HFFc6 (cell line): ENCODE results near the gene TNFAIP2. TPM values are rescaled to one million over a fixed set of nuclear protein-coding genes. Genes with fewer than 3 reads are reported as not detected.

Experiments used
- DNase-seq: peaks from one replicate; pipeline ENCODE4 v3.0.0-alpha.2; 2018
- H3K27ac Mint-ChIP-seq: 2 replicates; pipeline ENCODE4 v1.8.0; 2020; ENCODE audit warnings: mild to moderate bottlenecking, mixed read lengths
- H3K27me3 Mint-ChIP-seq: 2 replicates; pipeline ENCODE4 v1.8.0; 2021; ENCODE audit warnings: mild to moderate bottlenecking, moderate library complexity, mixed read lengths; ENCODE audit not compliant: insufficient read depth
- H3K36me3 Mint-ChIP-seq: 2 replicates; pipeline ENCODE4 v1.8.0; 2021; ENCODE audit warnings: low read depth, mixed read lengths
- H3K4me1 Mint-ChIP-seq: 2 replicates; pipeline ENCODE4 v1.8.0; 2020; ENCODE audit warnings: low read depth, mixed read lengths
- H3K4me3 Mint-ChIP-seq: 2 replicates; pipeline ENCODE4 v1.8.0; 2020; ENCODE audit warnings: mild to moderate bottlenecking, moderate library complexity, mixed read lengths
- H3K9me3 Mint-ChIP-seq: 2 replicates; pipeline ENCODE4 v1.8.0; 2020; ENCODE audit warnings: mild to moderate bottlenecking, mixed read lengths
- CTCF ChIP-seq: fragments of 200-600 bp; sonication (generic); IDR thresholded peaks from 2 replicates; pipeline ENCODE4 v1.5.0; 2021; ENCODE audit warnings: antibody characterized with exemption, mild to moderate bottlenecking
- total RNA-seq, 6 experiments: library from RNA; stranded (reverse); fragmentation: NEBNext Ultra II Directional; extraction: Animal tissue kit (Norgen Biotek cat#: 25700); gene quantifications; 2 replicates in 1 of 6; 3 replicates in 5 of 6; pipeline ENCODE4 v1.2.3, GENCODE V29; 2021

TNFAIP2 gene
- total RNA-seq, 6 experiments from 2014 or later: 44.7 to 59.6 (median 46.4) TPM

GRCh38 chr14:103130965-103131364, 7.7 kb downstream of the TNFAIP2 start:
- no peak for DNase-seq
- no peaks in the 10 kb centered on the region for H3K9me3 Mint-ChIP-seq
- H3K4me1 Mint-ChIP-seq: peaks cover 24% of the 10 kb centered on the region
- H3K36me3 Mint-ChIP-seq: peaks cover 14% of the 10 kb centered on the region; the same call in 1 of the 2 replicates
- TF ChIP-seq CTCF: no peak
- H3K27me3 Mint-ChIP-seq: peaks cover 2% of the 10 kb centered on the region
- H3K27ac Mint-ChIP-seq: no peak overlapping the region
- H3K4me3 Mint-ChIP-seq: no peak overlapping the region

DNA sequence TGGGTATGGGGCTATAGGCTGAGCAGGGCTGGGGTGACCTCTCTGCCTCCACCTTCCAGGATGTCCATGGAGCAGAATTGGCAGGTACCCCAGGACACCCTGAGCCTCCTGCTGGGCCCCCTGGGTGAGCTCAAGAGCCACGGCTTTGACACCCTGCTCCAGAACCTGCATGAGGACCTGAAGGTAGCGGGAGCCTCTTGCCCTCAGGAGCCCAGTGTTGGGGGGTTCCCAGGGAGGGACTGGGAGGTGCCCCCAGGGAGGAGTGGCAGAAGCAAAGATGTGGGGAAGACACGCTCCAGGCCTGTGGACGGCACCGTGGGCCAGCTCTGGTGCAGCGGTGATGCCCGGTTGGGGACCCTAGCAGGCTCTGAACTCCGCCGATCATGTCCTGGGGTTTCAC, 8.3 kb downstream of the TNFAIP2 start:
- Mint-ChIP-seq H3K36me3 (peaks cover 17% of the 10 kb centered on the region), H3K9me3 (no peaks in the 10 kb centered on the region), H3K27ac (no peak overlapping the region), H3K4me1 (peaks cover 24% of the 10 kb centered on the region), H3K4me3 (no peak overlapping the region), H3K27me3 (no peaks in the 10 kb centered on the region; the same call in none of the 2 replicates)
- TF ChIP-seq CTCF: no peak
- DNase-seq: no peak

- Mint-ChIP-seq H3K4me1 (peaks cover 33% of the 10 kb centered on the region), H3K36me3 (peaks cover 20% of the 10 kb centered on the region), H3K27ac (no peak overlapping the region), H3K4me3 (no peak overlapping the region), H3K27me3 (no peaks in the 10 kb centered on the region; the same call in none of the 2 replicates), H3K9me3 (no peaks in the 10 kb centered on the region)
- no peak for DNase-seq
- TF ChIP-seq CTCF: no peak
Measured at GRCh38 chr14:103132381-103133209, 9.3 kb downstream of the TNFAIP2 start.

DNA sequence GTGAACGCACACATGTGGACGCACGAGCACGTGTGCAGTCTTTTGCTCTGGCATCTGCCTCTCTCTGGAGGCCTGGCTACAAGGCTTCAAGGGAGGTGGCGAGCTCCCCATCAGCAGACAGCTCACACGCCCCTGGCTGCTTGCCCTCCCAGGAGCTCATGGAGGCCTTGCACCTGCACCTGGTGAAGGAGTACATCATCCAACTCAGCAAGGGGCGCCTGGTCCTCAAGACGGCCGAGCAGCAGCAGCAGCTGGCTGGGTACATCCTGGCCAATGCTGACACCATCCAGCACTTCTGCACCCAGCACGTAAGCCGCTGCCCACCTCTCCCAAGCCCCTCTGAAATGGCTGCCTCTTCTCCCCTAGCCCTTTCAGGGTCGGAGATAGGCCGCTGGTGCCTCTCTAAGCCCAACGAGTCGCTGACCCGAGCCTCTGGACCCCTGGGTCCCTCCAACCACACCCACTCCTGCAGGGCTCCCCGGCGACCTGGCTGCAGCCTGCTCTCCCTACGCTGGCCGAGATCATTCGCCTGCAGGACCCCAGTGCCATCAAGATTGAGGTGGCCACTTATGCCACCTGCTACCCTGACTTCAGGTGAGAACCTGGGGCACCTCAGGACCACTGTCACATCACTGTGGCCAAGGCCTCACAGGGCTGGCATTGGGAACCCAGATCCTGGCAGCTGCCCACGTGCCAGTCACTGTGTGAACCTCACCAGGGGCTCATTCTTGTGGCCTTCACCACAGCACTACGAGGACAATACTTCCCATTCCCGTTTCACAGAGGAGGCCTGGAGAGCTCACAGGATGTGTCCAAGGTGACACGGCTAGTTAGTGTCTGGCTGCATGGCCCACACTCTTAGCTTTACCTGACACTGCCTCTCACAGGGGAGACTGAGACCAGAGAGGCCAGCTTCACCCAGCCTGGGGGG, 10.2 kb downstream of the TNFAIP2 start:
- H3K36me3 Mint-ChIP-seq: peaks cover 20% of the 10 kb centered on the region
- peaks cover 25% of the 10 kb centered on the region for H3K4me1 Mint-ChIP-seq

More for the DNA sequence above, 10.2 kb downstream of the TNFAIP2 start:
- no peak overlapping the region for H3K27ac Mint-ChIP-seq
- DNase-seq: no peak
- H3K27me3 Mint-ChIP-seq: no peaks in the 10 kb centered on the region; the same call in none of the 2 replicates
- no peak overlapping the region for H3K4me3 Mint-ChIP-seq
- no peaks in the 10 kb centered on the region for H3K9me3 Mint-ChIP-seq
- TF ChIP-seq CTCF: no peak
